GM23338 (cell line): ENCODE measurements around the gene CMPK2. TPM values are rescaled to one million over a fixed set of nuclear protein-coding genes. Genes with fewer than 3 reads are reported as not detected.

ENCODE experiments used
- ATAC-seq: fragments of 200-7000 bp; cut with Tn5 transposase; 3 replicates; pipeline ENCODE4 v1.9.1; 2020
- DNase-seq: peaks from one replicate; pipeline ENCODE4 v3.0.0-alpha.2; 2015; ENCODE audit warnings: low spot score
- H2AFZ ChIP-seq: fragments of 200-600 bp; sonication (generic); 2 replicates; pipeline ENCODE4 v1.8.0; 2016; ENCODE audit warnings: antibody characterized with exemption, mild to moderate bottlenecking, moderate library complexity
- H3F3A ChIP-seq: fragments of 200-600 bp; sonication (generic); replicated peaks from 2 replicates; pipeline ENCODE4 v1.8.0; 2017; ENCODE audit warnings: antibody characterized with exemption, mixed run types, low read depth
- H3K27ac ChIP-seq: fragments of 200-600 bp; sonication (generic); 2 replicates; pipeline ENCODE4 v1.6.1; 2016; ENCODE audit warnings: low read depth
- H3K27me3 ChIP-seq: fragments of 200-600 bp; sonication (generic); 2 replicates; pipeline ENCODE4 v1.8.0; 2016; ENCODE audit warnings: mild to moderate bottlenecking, mixed run types, moderate library complexity; ENCODE audit not compliant: insufficient read depth
- H3K36me3 ChIP-seq: fragments of 200-600 bp; sonication (generic); 2 replicates; pipeline ENCODE4 v1.8.0; 2016; ENCODE audit warnings: mild to moderate bottlenecking; ENCODE audit not compliant: insufficient read depth
- H3K4me1 ChIP-seq: fragments of 200-600 bp; sonication (generic); 2 replicates; pipeline ENCODE4 v1.8.0; 2016; ENCODE audit warnings: mild to moderate bottlenecking, moderate library complexity; ENCODE audit not compliant: insufficient read depth
- H3K4me2 ChIP-seq: fragments of 200-600 bp; sonication (generic); 2 replicates; pipeline ENCODE4 v1.7.1; 2017; ENCODE audit warnings: mixed run types
- H3K4me3 ChIP-seq: fragments of 200-600 bp; sonication (generic); 2 replicates; pipeline ENCODE4 v1.6.1; 2016; ENCODE audit warnings: mixed run types
- H3K79me2 ChIP-seq: fragments of 200-600 bp; sonication (generic); replicated peaks from 2 replicates; pipeline ENCODE4 v1.8.0; 2017; ENCODE audit warnings: mild to moderate bottlenecking; ENCODE audit not compliant: insufficient read depth
- H3K9me2 ChIP-seq: fragments of 200-600 bp; sonication (generic); 2 replicates; pipeline ENCODE4 v1.8.0; 2017; ENCODE audit not compliant: insufficient read depth
- H4K20me1 ChIP-seq: fragments of 200-600 bp; sonication (generic); replicated peaks from 2 replicates; pipeline ENCODE4 v1.8.0; 2017; ENCODE audit warnings: mild to moderate bottlenecking; ENCODE audit not compliant: insufficient read depth
- H3K27ac Mint-ChIP-seq: 2 replicates; pipeline ENCODE4 v1.8.0; 2020; ENCODE audit warnings: inconsistent platforms, mild to moderate bottlenecking, moderate library complexity, mixed read lengths
- H3K27me3 Mint-ChIP-seq: 3 replicates; pipeline ENCODE4 v1.8.0; 2022; ENCODE audit warnings: low read depth, mild to moderate bottlenecking, moderate library complexity, mixed read lengths, inconsistent platforms; ENCODE audit not compliant: insufficient read depth, poor library complexity
- H3K36me3 Mint-ChIP-seq: 3 replicates; pipeline ENCODE4 v1.8.0; 2021; ENCODE audit warnings: low read depth, mild to moderate bottlenecking, inconsistent platforms, moderate library complexity, mixed read lengths
- H3K4me1 Mint-ChIP-seq: 3 replicates; pipeline ENCODE4 v1.8.0; 2020; ENCODE audit warnings: mild to moderate bottlenecking, inconsistent platforms, mixed read lengths
- H3K4me3 Mint-ChIP-seq: 3 replicates; pipeline ENCODE4 v1.8.0; 2021; ENCODE audit warnings: moderate library complexity, mild to moderate bottlenecking, inconsistent platforms, mixed read lengths
- H3K9me3 Mint-ChIP-seq: 3 replicates; pipeline ENCODE4 v1.8.0; 2020; ENCODE audit warnings: moderate library complexity, mild to moderate bottlenecking, inconsistent platforms, mixed read lengths
- ETS1 ChIP-seq: IDR thresholded peaks from 2 replicates; pipeline ENCODE4 v1.6.1; 2016; ENCODE audit warnings: antibody characterized with exemption
- ZNF114 ChIP-seq: fragments of 250-450 bp; sonication (Bioruptor Pico); IDR thresholded peaks from 2 replicates; pipeline ENCODE4 v1.5.0; 2020; ENCODE audit warnings: mild to moderate bottlenecking, moderate library complexity
- ZNF331 ChIP-seq: fragments of 250-450 bp; sonication (Bioruptor Pico); IDR thresholded peaks from 2 replicates; pipeline ENCODE4 v1.5.0; 2020; ENCODE audit warnings: low read depth, mild to moderate bottlenecking, moderate library complexity
- polyA plus RNA-seq: library from polyadenylated mRNA; unstranded; fragments of >200 nt; fragmentation: Nextera tagmentation; extraction: Ambion mirVana; gene quantifications from 2 replicates; pipeline ENCODE4 v1.2.1, GENCODE V29; 2016
- total RNA-seq: library from RNA; depleted of rRNA; stranded (reverse); fragments of >200 nt; shearing (Covaris generic); gene quantifications from 2 replicates; pipeline ENCODE4 v1.2.3, GENCODE V29; 2014
- TF ChIP-seq, protein P1 (sequence below), 2 experiments: fragments of 200-600 bp in 1 of 2; sonication (generic) in 1 of 2; conservative IDR thresholded peaks; 2 replicates each; pipeline versions ENCODE4 v1.5.1 to v1.6.1; 2016 to 2017; ENCODE audit warnings: antibody characterized with exemption in 2 of 2, low read depth in 2 of 2, mild to moderate bottlenecking in 2 of 2, moderate library complexity in 1 of 2
- TF ChIP-seq, protein P2 (sequence below): fragments of 250-450 bp; sonication (Bioruptor Pico); IDR thresholded peaks from 2 replicates; pipeline ENCODE4 v1.5.0; 2020; ENCODE audit warnings: mild to moderate bottlenecking, moderate library complexity

Gene CMPK2
- total and polyA plus RNA-seq, 2 experiments from 2014 or later: 0.13 to 0.56 TPM

- TF ChIP-seq ETS1 (no peak), ZNF331 (CRISPR knock-in tag) (no peak)
Observed at GRCh38 chr2:6814869-6815268, 50.8 kb downstream of the CMPK2 start (continued).

DNA sequence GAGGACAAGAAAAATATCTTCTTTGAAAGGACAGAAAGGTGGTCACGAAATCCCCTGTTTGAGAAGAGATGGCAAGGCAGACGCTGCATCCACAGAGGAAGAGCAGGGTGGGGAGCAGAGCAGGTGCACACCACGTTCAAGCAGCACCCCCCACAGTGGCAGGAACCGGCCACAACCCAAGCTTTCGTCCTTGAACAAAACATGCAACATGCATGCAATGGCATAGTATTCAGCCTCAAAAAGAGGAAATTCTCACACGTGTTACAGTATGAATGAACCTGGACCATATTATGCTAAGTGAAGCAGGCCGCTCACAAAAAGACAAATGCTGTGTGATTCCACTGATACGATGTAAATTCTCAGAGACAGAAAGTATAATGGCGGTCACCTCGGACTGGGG lies 51.4 kb downstream of the CMPK2 start:
- TF ChIP-seq ZNF114 (CRISPR knock-in tag): no peak
- TF ChIP-seq, protein P1, sequence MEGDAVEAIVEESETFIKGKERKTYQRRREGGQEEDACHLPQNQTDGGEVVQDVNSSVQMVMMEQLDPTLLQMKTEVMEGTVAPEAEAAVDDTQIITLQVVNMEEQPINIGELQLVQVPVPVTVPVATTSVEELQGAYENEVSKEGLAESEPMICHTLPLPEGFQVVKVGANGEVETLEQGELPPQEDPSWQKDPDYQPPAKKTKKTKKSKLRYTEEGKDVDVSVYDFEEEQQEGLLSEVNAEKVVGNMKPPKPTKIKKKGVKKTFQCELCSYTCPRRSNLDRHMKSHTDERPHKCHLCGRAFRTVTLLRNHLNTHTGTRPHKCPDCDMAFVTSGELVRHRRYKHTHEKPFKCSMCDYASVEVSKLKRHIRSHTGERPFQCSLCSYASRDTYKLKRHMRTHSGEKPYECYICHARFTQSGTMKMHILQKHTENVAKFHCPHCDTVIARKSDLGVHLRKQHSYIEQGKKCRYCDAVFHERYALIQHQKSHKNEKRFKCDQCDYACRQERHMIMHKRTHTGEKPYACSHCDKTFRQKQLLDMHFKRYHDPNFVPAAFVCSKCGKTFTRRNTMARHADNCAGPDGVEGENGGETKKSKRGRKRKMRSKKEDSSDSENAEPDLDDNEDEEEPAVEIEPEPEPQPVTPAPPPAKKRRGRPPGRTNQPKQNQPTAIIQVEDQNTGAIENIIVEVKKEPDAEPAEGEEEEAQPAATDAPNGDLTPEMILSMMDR (conservative IDR thresholded peaks at IDR 0.05; ENCODE audit: low read depth in 2 of 2): no peak
- TF ChIP-seq, protein P2, sequence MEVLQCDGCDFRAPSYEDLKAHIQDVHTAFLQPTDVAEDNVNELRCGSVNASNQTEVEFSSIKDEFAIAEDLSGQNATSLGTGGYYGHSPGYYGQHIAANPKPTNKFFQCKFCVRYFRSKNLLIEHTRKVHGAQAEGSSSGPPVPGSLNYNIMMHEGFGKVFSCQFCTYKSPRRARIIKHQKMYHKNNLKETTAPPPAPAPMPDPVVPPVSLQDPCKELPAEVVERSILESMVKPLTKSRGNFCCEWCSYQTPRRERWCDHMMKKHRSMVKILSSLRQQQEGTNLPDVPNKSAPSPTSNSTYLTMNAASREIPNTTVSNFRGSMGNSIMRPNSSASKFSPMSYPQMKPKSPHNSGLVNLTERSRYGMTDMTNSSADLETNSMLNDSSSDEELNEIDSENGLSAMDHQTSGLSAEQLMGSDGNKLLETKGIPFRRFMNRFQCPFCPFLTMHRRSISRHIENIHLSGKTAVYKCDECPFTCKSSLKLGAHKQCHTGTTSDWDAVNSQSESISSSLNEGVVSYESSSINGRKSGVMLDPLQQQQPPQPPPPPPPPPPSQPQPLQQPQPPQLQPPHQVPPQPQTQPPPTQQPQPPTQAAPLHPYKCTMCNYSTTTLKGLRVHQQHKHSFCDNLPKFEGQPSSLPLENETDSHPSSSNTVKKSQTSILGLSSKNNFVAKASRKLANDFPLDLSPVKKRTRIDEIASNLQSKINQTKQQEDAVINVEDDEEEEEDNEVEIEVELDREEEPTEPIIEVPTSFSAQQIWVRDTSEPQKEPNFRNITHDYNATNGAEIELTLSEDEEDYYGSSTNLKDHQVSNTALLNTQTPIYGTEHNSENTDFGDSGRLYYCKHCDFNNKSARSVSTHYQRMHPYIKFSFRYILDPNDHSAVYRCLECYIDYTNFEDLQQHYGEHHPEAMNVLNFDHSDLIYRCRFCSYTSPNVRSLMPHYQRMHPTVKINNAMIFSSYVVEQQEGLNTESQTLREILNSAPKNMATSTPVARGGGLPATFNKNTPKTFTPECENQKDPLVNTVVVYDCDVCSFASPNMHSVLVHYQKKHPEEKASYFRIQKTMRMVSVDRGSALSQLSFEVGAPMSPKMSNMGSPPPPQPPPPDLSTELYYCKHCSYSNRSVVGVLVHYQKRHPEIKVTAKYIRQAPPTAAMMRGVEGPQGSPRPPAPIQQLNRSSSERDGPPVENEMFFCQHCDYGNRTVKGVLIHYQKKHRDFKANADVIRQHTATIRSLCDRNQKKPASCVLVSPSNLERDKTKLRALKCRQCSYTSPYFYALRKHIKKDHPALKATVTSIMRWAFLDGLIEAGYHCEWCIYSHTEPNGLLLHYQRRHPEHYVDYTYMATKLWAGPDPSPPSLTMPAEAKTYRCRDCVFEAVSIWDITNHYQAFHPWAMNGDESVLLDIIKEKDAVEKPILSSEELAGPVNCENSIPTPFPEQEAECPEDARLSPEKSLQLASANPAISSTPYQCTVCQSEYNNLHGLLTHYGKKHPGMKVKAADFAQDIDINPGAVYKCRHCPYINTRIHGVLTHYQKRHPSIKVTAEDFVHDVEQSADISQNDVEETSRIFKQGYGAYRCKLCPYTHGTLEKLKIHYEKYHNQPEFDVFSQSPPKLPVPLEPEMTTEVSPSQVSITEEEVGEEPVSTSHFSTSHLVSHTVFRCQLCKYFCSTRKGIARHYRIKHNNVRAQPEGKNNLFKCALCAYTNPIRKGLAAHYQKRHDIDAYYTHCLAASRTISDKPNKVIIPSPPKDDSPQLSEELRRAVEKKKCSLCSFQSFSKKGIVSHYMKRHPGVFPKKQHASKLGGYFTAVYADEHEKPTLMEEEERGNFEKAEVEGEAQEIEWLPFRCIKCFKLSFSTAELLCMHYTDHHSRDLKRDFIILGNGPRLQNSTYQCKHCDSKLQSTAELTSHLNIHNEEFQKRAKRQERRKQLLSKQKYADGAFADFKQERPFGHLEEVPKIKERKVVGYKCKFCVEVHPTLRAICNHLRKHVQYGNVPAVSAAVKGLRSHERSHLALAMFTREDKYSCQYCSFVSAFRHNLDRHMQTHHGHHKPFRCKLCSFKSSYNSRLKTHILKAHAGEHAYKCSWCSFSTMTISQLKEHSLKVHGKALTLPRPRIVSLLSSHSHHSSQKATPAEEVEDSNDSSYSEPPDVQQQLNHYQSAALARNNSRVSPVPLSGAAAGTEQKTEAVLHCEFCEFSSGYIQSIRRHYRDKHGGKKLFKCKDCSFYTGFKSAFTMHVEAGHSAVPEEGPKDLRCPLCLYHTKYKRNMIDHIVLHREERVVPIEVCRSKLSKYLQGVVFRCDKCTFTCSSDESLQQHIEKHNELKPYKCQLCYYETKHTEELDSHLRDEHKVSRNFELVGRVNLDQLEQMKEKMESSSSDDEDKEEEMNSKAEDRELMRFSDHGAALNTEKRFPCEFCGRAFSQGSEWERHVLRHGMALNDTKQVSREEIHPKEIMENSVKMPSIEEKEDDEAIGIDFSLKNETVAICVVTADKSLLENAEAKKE (CRISPR knock-in tag): no peak
- peaks cover 5% of the 10 kb centered on the region for H3K27me3 Mint-ChIP-seq
- H3K9me3 Mint-ChIP-seq: peaks cover 36% of the 10 kb centered on the region
- no peaks in the 10 kb centered on the region for H3F3A ChIP-seq
- DNase-seq: no peak
- H3K79me2 ChIP-seq: no peaks in the 10 kb centered on the region
- peaks cover 5% of the 10 kb centered on the region; the same call in 1 of the 3 replicates for H3K36me3 Mint-ChIP-seq
- no peak overlapping the region for H3K4me3 ChIP-seq
- no peak overlapping the region for H2AFZ ChIP-seq
- ATAC-seq: no peak
- no peak overlapping the region for H3K27ac ChIP-seq
- H3K27ac Mint-ChIP-seq: no peak overlapping the region
- no peaks in the 10 kb centered on the region for H4K20me1 ChIP-seq
- H3K36me3 ChIP-seq: no peaks in the 10 kb centered on the region
- peaks cover 7% of the 10 kb centered on the region; the same call in 1 of the 2 replicates for H3K4me1 ChIP-seq
- no peak overlapping the region for H3K4me2 ChIP-seq
- H3K27me3 ChIP-seq: no peaks in the 10 kb centered on the region
- no peak overlapping the region for H3K4me3 Mint-ChIP-seq
- peaks cover 3% of the 10 kb centered on the region; the same call in 1 of the 2 replicates for H3K9me2 ChIP-seq
- H3K4me1 Mint-ChIP-seq: peaks cover 3% of the 10 kb centered on the region; the same call in 2 of the 3 replicates
